AG10803 (cell line): ENCODE measurements around the gene SRSF8.

Experiments
- DNase-seq: peaks from one replicate; pipeline ENCODE4 v3.0.0; 2010; ENCODE audit warnings: low read depth
- H3K4me3 ChIP-seq: 2 replicates; pipeline ENCODE4 v1.5.1; 2011; ENCODE audit warnings: mild to moderate bottlenecking, low read length, control low read depth
- TF ChIP-seq, protein P1 (sequence below): conservative IDR thresholded peaks from 2 replicates; pipeline ENCODE4 v1.5.1; 2011; ENCODE audit warnings: mild to moderate bottlenecking, low read length, control low read depth, inconsistent platforms

SRSF8 gene

DNA sequence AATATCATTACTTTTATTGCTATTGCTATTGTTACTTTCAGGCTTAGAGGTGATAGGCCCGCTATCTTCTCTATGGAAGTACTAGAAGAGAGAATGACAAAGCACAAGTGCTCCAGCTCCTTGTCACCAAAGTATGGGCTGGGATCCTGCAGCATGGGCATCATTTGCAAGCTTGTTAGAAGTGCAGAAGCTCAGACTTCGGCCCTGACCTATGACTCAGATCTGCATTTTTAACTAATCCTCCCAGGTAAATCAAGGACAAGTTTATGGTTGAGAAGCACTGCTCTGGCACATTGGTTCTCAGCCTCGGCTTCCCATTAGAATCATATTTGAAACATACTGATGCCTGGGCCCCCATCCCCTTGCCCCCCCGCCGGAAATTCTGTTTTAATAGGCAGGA lies 14.3 kb downstream of the SRSF8 start:
- TF ChIP-seq, protein P1, sequence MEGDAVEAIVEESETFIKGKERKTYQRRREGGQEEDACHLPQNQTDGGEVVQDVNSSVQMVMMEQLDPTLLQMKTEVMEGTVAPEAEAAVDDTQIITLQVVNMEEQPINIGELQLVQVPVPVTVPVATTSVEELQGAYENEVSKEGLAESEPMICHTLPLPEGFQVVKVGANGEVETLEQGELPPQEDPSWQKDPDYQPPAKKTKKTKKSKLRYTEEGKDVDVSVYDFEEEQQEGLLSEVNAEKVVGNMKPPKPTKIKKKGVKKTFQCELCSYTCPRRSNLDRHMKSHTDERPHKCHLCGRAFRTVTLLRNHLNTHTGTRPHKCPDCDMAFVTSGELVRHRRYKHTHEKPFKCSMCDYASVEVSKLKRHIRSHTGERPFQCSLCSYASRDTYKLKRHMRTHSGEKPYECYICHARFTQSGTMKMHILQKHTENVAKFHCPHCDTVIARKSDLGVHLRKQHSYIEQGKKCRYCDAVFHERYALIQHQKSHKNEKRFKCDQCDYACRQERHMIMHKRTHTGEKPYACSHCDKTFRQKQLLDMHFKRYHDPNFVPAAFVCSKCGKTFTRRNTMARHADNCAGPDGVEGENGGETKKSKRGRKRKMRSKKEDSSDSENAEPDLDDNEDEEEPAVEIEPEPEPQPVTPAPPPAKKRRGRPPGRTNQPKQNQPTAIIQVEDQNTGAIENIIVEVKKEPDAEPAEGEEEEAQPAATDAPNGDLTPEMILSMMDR: no peak
- no peak for DNase-seq
- no peak overlapping the region for H3K4me3 ChIP-seq

DNA sequence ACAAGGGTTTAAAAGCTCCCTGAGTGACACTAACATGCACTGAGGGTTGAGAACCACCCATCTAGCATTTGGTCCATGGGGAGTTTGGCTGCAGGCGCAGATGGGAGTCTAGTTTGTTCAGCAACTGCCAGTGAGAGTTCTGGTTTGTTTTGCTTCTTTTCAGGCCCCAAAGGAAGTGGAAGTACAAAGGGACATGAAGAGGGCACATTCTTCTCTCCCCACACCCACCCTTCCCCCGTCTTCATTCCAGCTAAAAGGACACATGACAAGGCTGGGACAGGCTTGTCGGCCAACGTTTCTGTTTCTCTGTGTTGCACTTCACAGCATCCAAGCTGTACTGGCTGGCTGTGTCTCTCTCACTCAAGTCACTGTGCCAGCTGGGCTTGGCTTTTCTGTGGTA lies 14.7 kb downstream of the SRSF8 start:
- no peak overlapping the region for H3K4me3 ChIP-seq
- DNase-seq: no peak
- TF ChIP-seq, protein P1: no peak

DNA sequence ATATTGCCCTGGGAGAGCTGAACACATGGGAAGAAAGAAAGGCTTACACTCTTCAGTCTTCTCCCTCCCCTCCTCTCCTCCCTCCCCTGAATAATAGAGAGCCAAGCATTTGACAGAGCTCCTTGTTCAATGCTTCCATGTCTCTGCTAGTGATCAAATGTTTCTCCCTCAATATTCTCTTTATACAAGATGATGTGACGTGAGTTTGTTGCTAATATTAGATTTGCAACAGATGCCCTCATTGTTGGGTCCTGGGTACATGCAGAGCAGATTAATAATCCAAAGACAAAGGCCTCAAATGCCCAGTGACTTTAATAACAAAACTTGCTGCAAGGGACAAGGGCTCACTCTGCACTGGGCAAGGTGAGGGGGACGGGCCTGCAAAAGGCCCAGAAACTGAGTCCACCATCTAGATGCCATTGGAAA lies 15.9 kb downstream of the SRSF8 start:
- TF ChIP-seq, protein P1: no peak
- DNase-seq: no peak
- no peak overlapping the region for H3K4me3 ChIP-seq

DNA sequence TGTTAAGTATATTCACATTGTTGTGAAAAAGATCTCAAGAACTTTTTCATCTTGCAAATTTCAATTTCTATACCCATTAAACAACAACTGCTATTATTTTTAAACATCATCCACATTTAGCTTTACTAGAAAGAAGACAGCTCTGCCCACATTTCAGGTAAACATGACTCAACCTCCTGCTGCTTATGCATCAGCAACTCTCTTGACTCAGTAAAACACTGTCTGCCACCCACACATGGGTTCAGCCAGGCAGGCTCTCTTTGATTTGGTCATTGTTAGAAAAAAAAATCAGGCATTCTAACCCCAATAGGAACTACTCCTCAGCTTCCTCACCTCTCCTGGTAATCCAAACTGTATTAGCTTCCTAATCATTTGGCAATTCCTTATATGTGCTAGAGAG lies 17.8 kb downstream of the SRSF8 start:
- DNase-seq: no peak
- TF ChIP-seq, protein P1: no peak
- no peak overlapping the region for H3K4me3 ChIP-seq

DNA sequence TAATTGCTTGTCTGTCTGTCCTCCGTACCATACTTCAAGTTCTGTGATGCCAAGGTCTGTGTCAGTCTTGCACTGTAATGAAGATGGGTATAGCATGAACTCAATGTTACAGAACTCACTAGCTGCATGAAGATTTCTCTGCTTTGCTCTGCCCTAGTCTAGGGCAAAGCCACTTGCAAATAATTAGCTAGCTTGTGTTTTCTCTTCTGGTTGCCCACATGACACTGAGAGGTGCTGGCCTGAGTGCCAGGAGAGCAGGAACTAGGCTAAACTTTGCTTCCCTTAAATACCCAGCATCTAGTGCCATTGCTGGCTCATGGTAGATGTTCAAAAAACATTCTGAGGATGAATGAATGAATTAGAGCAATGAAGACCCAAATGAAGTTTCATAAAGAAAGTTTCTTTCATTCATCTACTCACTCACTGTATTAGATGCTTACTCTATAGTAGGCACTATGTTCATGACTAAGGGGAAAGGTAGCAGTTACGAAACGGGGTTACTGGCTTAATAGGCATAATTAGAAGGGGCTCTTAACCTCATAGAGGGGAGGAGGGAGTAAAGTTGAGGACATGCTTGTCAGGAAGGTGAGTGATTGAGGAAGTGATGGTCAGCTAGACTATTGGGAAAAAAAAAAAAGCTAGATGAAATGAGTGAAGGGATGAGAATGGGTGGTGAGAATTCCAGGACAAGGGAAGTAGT lies 18.5 kb downstream of the SRSF8 start:
- TF ChIP-seq, protein P1: no peak
- H3K4me3 ChIP-seq: no peak overlapping the region
- no peak for DNase-seq

DNA sequence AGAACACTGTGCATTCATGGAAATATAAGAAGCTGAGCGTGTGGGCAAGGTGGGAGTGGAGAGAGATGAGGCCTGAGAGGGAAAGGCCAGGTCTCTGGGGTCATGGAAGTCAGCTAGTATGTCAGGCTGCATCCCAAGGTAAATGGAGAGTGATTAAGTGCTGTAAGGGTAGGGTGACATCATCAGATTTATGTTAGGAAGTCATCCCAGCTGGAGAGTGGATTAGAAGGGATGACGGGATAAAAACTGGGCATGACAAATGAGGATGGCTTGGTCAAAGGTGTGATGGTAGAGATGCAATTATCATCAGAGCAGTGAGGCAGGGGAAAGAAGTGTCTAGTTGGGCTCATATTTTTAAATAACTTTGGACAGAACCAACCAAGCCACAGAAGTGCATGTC lies 19.4 kb downstream of the SRSF8 start:
- TF ChIP-seq, protein P1: no peak

DNA sequence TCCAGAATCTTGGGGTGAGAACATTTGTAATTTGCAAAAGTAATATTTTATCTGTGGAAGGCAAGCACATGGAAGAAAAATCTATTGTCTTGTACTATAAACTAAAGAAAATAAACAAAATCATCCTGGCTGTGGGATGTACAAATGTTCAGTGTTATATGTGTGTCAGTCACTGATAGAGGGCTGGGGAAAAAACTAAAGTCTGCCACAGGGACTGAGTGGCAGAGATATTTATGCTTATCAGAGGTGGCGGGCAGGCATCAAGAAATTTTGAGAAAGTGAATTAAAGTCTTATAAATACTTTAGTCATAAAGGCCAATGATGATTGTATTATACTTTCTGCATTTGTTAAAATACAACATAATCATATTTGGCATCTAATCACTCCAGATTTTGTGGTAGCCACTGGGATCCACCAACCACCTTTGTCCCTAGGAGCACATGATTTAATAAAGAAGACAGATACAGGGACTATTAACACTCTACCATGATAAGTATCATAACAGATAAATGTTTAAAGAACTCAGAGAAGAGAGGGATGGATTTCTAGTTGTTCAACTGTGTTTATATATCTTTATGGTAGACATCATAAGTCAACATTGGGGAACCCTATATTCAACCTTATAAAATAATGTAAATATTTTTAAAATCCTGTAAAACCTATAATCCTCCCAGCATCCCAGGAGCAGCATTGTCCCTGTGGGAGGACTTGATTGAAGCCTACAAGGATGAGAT lies 20.3 kb downstream of the SRSF8 start:
- DNase-seq: no peak
- H3K4me3 ChIP-seq: no peak overlapping the region
- TF ChIP-seq, protein P1: no peak

More for the DNA sequence above, 19.4 kb downstream of the SRSF8 start:
- no peak for DNase-seq
- H3K4me3 ChIP-seq: no peak overlapping the region
